HG03066 (cell line): ENCODE data around the gene SCARB2.
"Not testable (repeated sequence)": the region's sequence is repeated elsewhere in the genome, so short reads cannot be mapped to it uniquely, and the experiment has no call there.

Experiments used
- ATAC-seq: cut with Tn5 transposase; IDR thresholded peaks from one replicate; pipeline ENCODE4 v1.9.1; 2021; ENCODE audit warnings: low read depth; ENCODE audit not compliant: unreplicated experiment

Gene SCARB2, protein sequence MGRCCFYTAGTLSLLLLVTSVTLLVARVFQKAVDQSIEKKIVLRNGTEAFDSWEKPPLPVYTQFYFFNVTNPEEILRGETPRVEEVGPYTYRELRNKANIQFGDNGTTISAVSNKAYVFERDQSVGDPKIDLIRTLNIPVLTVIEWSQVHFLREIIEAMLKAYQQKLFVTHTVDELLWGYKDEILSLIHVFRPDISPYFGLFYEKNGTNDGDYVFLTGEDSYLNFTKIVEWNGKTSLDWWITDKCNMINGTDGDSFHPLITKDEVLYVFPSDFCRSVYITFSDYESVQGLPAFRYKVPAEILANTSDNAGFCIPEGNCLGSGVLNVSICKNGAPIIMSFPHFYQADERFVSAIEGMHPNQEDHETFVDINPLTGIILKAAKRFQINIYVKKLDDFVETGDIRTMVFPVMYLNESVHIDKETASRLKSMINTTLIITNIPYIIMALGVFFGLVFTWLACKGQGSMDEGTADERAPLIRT

DNA sequence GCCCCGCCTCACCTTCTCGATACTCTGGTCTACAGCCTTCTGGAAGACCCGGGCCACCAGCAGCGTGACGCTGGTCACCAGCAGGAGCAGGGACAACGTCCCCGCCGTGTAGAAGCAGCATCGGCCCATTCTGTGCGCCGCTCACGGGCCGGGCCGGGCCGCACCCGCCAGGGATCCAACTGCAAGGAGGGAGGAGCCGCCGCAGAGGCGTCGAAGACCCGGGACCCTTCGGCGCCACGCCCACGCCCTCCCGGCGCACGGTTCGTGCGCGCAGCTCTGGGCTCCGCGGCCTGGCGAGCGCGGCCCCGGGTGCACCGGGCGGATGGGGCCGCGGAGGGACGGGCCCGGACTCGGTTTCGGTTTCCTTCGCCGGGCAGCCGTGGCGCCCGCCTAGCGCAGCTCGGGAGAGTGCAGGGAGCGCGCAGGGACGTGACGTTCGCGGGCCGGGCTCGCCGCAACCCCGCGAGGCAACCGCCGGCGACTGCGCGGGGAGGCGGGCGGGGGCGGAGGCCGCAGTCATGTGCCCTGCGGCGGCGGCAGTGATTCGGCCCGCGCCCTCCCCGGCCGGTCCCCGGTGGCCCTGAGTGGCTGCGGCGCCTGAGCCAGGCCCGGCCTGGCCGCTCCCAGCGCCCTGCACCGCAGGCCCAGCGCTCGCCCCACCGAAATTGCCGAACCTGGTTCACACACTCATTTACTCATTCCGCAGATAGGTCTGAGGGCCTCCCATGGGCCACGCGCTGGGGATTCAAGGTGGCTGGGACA, at the start of gene SCARB2:
TSS of gene SCARB2 (minus strand) at position 410 of the 762 bp plus-strand sequence. CDS start at position 129, 281 bp downstream.
- peak; percentile 66 for ATAC-seq

DNA sequence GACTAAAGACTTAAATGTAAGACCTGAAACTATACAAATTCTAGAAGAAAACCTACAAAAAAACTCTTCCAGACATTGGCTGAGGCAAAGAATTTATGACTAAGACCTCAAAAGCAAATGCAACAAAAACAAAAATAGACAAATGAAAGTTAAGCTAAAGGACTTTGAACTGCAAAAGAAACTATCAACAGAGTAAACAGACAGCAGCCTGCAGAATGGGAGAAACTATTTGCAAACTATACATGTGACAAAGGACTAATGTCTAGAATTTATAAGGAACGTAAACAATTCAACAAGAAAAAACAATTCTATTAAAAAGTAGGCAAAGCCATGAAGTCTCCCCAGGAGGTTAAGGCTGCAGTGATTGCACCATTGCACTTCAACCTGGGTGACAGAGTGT, 46.9 kb upstream of the SCARB2 start:
- ATAC-seq: no peak

DNA sequence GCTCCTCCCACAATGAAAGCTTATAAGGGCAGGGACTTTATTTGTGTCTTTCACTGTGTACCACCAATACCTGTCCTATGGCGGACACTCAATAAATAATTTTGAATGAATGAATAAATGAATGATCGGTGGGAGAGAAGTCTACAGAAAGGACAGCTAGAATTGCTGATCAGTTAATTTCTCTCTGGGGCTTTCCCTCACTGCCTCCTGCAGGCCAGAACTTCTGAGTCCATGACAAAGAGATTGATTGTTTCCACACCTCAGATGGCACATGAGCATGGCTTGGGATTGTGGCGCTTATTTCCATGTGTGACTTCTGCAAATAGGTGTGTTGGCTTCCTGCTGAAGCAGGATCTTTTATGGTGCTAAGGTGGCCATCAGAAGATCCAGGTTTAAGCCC, 44.2 kb upstream of the SCARB2 start:
- ATAC-seq: no peak

DNA sequence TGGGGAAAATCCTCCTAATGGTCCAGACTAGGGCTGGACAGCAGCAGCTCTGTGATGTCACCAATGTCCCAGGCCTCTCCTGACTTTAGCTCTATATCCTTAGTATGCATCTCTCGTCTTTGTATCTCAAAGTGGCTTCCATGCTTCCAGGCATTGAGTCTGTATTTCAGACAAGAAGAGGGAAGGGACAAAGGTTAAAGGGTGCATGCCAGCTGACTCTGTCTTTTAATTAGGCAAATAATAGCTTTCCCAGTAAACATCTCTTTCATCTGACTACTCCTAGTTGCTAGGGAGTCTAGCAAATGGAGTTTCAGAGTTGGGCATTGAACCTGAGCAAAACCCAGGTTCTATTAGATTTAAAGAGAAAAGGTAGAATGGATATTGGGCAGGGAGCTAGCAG, 43.3 kb upstream of the SCARB2 start:
- ATAC-seq: no peak

DNA sequence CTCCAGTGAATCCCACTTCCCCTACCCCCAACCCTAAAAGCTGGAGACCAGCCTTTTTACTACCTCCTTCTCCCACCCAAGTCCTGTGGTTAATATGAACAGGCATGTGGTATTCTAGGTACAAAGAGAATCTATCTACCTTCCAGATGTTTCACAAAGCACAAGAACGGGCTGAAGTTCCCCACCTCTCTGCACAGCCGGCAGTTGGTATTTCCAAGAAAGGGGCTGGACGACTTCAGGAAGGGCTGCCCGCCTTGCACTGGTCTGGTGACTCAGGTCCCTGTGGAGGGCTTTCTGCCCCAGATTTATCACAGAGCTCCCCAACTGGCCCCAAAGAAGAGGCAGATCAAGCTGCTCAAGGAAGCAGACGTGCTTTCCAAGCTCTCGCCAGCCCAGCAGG, 42.4 kb upstream of the SCARB2 start:
- ATAC-seq: no peak

DNA sequence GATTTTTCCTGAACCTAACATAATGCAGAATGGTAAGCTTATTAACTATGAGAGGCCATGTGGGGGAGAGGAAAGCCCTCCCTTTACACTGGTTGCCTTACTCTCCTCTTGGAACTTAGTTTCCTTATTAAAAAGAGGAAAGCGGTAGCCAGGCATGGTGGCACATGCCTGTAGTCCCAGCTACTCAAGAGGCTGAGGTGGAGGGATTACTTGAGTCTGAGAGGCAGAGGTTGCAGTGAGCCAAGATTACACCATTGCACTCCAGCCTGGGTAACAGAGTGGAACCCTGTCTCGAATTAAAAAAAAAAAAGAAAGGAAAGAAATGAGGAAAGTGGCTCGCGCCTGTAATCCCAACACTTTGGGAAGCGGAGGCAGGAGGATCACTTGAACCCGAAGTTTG, 39.9 kb upstream of the SCARB2 start:
- ATAC-seq: no peak

DNA sequence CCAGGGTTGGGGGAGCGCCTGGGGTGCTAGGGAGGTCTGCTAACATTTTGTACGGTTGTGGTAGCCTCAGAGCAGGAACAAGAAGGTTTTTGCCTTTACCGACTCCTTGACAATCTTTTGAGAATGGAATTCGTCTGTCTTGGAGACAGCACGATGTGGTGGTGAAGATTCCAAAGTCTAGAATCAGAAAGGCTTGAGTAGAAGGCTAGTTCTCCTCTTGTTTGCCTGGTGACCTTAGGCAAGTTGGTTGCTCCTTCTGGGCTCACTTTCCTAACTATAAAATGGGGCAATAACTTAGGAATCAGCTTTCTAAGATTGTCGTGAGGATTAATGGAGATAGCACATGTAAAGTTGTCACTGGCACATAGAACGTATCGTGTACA, 38.6 kb upstream of the SCARB2 start:
- no peak for ATAC-seq

DNA sequence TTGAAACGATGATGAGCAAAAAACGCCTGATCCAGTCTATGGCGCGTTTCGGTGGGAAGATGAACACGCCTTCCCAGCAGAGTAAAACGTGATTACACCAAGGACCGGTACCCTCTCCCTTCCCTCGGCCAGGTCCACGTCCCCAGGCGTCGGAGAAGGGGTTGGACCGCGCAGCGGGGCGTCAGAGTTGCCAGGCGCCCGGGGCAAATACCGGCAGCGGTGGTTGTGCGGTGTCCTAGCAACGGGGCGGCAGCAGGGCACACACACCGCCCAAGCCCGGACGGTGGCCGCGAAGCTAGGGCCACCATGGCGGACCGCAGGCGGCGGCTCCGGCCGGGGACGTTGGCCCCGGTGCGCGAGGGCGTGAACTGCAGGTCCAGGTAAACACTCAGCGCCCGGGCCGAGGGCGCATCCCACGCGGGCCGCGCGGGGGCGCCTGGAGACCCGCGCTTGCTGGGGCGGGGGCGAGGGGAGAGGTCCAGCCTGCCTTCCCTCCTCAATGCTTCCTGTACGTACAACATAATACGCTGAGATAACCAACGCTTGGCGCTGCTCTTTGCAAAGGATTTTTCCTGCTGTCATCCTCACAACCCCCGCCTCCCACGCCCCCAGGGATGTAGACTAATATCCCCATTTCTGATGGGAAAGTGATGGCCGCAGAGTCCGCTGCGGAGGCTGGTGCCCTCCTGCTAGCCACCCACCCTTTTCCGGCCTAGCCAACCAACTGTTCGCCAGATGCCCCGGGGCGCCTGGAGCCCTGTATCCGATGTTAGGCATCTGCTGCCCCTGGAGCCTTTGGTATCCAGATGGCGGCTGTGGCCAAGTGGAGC, 38.0 kb upstream of the SCARB2 start, which contains the start of gene FAM47E:
TSS of gene FAM47E (plus strand) at position 281 of the 830 bp plus-strand sequence. CDS start at position 307, 26 bp downstream.
- ATAC-seq: peak; percentile 42

DNA sequence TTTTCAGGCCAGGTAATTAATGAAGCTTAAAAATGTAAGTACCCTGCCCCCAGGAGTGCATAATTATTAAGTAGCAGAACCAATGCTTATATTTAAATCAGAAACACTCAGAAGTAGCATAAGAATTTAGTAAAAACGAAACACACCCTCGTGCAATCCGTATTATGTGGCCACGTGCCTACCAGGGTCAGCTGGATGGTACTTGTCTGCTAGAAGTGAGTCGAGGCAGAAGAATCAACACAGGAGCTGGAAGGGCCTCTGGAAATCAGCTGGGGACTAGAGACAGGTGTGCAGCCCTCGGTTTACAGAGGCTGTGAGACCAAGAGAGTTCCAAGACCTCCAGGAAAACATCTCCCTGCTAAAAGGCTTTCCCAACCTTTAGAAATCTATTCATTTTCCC, 37.3 kb upstream of the SCARB2 start:
- no peak for ATAC-seq

DNA sequence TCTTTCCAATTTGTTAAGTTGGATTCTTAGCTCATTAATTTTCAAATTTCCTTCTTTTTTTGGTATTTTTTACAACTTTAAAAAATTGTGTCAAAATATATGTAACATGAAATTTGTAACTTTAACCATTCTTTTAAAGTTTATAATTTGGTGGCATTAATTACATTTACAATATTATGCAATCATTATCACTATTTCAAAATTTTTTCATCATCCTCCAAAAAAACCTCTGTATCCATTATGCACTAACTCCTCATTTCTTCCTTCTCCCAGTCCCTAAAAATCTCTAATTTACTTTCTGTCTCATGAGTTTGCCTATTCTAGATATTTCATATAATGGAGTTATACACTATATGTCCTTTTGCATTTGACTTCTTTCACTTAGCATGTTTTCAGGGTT, 33.2 kb upstream of the SCARB2 start:
- ATAC-seq: no peak

DNA sequence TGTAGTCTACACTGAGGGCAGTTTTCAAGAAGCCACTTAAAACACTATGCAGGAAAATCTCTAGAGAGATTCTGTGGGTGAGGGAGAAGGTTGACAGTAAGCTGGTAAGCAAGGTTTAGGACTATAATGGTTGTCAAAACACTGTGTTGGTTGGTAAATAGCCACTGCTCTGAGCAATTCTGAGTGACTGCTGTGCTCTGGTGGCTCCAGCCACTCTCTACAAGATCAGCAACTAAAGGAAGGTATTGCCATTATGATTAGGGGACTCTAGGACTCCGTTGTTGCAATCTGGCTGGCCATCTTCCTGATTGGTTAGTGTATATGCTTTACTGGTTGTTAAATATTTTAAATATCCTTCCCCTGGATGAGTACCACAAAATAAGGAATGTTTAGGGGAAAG, 32.4 kb upstream of the SCARB2 start:
- no peak for ATAC-seq

DNA sequence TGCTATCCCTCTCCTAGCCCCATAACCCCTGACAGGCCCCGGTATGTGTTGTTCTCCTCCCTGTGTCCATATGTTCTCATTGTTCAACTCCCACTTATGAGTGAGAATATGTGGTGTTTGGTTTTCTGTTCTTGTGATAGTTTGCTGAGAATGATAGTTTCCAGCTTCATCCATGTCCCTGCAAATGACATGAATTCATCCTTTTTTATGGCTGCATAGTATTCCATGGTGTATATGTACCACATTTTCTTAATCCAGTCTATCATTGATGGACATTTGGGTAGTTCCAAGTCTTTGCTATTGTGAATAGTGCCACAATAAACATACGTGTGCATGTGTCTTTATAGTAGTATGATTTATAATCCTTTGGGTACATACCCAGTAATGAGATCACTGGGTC, 30.3 kb upstream of the SCARB2 start:
- ATAC-seq: not testable (repeated sequence)

DNA sequence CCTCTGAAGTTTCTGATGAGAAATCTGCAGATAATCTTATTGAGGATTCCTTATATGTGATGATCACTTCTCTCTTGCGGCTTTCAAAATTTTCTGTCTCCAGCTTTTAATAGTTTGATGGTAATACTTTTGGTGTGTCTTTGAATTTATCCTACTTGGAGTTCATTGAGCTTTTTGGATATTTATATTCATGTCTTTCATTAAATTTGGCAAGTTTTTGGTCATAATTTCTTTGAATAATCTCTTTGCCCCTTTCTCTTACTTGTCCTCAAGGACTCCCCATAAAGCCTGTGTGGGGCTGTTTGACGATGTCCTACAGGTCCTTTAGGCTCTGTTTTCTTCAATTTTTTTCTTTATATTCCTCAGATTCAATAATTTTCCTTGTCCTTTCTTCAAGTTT, 26.6 kb upstream of the SCARB2 start:
- ATAC-seq: no peak

DNA sequence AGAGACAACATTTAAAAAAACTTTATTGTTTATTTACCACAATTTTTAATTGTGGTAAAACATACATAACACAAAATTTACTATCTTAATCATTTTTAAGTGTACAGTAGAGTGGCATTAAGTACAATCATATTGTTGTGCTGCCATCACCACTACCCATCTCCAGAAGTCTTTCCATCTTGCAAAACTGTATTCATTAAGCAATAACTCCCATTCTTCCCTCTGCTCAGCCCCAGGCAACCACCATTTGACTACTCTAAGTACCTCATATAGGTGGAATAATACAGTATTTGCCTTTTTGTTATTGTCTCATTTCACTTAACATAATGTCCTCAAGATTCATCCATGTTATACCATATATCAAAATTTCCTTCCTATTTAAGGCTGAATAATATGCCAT, 25.1 kb upstream of the SCARB2 start:
- no peak for ATAC-seq

DNA sequence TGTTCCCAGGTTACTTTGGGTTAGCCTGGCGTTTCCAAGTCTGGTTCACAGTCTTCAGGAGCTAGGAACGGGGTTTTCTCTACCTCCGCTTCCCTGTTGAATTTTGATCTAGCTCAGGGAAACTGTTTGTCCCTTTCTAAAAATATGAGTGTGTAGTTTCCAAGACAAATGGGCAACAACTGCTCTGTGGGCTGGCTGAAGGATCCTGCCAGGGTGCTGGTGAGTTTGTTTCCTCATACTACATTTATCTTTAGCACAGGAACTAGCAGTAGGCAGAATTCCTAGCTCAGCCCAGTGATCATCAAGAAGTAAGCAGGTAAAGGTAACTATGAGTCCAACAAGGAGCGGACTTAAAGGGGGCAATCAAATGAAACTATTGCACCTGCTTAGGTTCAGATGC, 24.6 kb upstream of the SCARB2 start:
- ATAC-seq: no peak

DNA sequence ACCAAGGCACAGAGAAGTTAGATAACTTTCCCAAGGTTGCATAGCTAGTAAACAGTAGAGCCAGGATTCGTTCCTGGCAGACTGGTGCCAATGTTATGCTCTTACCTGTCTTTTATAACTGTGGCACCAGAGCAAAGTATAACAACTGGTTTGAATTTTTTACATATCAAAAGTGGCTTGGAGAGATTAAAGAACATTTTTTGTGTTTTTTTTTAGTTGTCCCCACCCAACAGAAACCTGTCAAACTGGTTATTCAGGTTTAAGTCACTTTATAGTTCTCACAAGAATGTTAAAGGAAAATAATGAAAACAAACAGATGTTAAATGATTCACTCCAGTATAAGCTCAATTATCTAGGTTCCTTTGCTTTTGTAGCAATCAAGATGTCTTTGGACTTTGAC, 22.3 kb upstream of the SCARB2 start:
- ATAC-seq: no peak

DNA sequence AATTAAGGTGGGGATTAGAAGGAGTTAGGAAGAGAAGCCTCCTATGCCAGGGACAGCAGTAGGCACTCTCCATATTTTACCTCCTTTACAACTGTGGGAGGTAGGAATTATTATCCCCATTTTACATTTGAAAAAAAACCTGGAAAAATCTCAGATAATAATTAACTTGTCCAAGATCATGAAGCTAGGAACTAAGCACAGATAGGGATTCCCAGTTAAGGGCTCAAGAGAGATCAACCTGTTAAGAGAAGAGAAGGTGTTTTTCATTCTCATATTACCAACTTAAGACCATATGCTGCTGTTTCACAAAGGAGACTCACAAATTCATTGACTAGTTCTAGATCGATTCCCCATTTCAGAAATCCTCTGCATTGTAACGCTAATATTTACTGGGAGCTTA, 21.8 kb upstream of the SCARB2 start:
- no peak for ATAC-seq

DNA sequence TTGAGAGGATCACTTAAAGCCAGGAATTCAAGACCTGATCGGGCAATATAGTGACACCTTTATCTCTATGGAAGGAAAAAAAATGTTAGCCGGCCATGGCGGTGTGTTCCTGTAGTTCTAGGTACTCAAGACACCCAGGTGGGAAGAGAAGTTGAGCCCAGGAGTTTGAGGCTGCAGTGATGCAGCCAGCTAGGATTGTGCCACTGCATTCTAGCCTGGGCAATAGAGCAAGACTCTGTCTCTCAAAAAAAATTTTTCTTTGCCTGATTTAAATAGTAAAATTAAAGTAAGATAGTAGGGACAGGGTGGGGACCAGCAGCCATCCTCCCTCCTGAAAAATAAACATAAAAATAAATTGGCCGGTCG, 21.0 kb upstream of the SCARB2 start:
- no peak for ATAC-seq

DNA sequence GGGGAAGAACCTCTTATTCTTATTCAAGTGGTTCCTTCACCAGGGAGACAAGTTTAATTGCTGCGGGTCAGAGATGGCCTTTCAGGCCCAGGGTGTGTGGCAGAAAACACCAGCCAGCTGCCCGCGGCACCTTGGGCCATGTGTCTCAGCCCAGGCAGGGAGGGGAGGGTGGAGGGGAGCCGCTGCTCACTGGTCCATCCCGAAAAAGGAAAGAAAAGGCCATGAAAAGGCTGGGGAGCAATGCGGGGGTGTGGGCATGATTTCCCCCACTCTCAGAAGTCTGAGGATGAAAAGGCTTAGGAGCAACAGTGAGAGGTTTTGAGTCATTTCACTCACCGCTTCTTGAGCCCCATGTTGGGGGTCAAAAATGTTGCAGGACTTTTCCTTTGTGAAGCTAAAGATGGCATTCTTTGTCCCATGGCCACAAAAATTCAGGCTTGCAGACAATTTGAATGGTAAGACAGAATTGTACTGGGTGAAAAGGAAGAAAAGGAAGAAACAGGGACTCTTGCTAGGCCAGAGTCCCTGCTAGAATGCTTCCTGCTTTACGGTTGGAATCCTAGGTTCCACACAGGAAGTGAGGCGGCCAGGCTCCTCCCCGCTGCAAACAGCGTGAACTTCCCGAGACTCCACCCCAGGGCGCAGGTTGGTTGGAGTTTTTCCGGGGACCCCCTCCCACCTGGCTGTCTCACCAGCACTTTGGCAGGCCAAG, 20.5 kb upstream of the SCARB2 start:
- ATAC-seq: peak; percentile 54

DNA sequence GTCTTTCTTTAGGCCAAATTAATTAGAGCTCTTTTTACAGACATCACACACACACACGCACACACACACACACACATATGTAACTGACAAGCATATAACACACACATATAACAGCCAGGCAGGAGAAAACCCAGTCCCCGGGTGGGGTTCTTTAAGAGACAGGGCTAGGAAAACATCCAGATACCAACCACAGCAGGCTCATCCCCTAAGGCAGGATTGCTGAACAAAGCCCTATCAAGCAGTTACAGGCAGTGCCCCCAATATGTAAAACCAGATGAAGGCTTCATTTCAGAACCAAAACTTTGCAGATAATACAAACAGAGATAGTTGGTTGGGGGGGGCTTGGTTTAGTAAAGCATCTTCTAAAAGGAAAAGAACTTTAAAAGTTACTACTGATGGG, 19.9 kb upstream of the SCARB2 start:
- no peak for ATAC-seq
